ENCODE data around the gene GARIN3. TPM values are rescaled to one million over a fixed set of nuclear protein-coding genes. Genes with fewer than 3 reads are reported as not detected.

GARIN3 gene
- total RNA-seq, 1 donor from 2014 or later = not detected

DNA sequence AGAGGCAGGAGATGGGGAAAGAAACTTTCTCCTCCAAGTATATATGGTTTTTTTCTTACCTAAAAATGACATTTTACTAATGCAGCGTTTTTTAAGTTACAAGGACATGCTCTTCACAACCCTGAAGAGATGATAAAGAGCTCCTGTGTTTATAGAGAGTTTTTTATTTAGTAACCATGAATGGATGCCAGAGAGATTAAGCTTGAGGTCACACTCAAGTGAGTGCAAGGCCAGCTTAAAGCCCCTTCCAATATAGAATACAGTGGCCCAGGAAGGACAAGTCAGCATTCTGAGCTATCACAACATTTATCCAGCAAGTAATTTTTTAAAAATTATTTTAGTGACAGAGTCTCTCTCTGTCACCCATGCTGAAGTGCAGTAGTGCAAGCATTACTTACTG is 50.6 kb downstream of the GARIN3 start:
- H3K27me3 ChIP-seq = no peaks in the 10 kb centered on the region
- no peaks in the 10 kb centered on the region for H3K9me3 ChIP-seq
- TF ChIP-seq, protein P1, sequence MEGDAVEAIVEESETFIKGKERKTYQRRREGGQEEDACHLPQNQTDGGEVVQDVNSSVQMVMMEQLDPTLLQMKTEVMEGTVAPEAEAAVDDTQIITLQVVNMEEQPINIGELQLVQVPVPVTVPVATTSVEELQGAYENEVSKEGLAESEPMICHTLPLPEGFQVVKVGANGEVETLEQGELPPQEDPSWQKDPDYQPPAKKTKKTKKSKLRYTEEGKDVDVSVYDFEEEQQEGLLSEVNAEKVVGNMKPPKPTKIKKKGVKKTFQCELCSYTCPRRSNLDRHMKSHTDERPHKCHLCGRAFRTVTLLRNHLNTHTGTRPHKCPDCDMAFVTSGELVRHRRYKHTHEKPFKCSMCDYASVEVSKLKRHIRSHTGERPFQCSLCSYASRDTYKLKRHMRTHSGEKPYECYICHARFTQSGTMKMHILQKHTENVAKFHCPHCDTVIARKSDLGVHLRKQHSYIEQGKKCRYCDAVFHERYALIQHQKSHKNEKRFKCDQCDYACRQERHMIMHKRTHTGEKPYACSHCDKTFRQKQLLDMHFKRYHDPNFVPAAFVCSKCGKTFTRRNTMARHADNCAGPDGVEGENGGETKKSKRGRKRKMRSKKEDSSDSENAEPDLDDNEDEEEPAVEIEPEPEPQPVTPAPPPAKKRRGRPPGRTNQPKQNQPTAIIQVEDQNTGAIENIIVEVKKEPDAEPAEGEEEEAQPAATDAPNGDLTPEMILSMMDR (IDR thresholded peaks at IDR 0.05) = no peak
- DNase-seq (no peak), ATAC-seq (no peak)
- no peaks in the 10 kb centered on the region for H3K36me3 ChIP-seq
- no peak overlapping the region for H3K27ac ChIP-seq
- H3K4me3 ChIP-seq = no peak overlapping the region
- no peaks in the 10 kb centered on the region for H3K4me1 ChIP-seq
- intact Hi-C loops (cut with DNase I) = no loop called here

DNA sequence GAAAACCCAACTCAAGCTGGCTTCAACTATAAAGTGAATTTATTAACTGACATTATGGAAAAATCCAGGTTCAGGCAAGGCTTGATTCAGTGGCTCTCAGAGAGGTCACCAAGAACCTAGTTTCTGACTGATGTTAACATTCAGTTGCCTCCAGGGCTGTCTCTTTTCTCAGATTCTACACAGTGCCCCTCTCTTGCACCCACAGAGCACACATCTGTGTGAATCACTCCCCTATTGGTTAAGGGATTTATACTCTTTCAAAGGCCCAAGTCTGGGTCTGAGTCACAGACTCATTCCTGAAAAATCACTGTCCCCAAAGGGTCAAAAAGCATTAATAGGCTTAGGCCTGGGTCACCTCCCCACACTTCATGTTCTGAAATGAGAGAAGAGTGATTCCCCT is 51.1 kb downstream of the GARIN3 start:
- intact Hi-C loops (cut with DNase I) = no loop called here
- TF ChIP-seq, protein P1 (IDR thresholded peaks at IDR 0.05) = no peak
- no peak for DNase-seq

DNA sequence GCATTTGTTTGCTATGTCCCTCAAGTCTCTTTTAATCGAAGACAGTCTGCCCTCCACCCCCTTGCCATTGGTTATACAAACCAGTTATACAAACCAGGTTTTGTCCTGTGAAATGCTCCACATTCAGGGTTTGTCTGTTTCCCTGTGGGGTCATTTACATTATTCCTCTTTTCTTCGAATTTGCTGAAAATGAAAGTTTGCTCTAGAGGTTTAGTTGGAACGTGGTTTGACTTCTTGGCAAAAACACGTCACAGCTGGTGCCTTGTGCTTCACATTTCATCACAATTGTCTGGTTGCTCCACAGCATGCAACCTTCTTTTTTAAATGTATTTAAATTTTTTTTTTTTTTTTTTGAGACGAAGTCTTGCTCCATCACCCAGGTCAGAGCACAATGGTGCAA is 53.1 kb downstream of the GARIN3 start:
- H3K9me3 ChIP-seq = no peaks in the 10 kb centered on the region
- no peaks in the 10 kb centered on the region for H3K36me3 ChIP-seq
- H3K27me3 ChIP-seq = no peaks in the 10 kb centered on the region
- TF ChIP-seq, protein P1 (IDR thresholded peaks at IDR 0.05) = no peak
- peak overlapping the region; percentile 51 for H3K27ac ChIP-seq
- ATAC-seq = no peak
- intact Hi-C loops (cut with DNase I) = no loop called here
- H3K4me1 ChIP-seq = no peaks in the 10 kb centered on the region
- DNase-seq = no peak
- H3K4me3 ChIP-seq = no peak overlapping the region

More for the DNA sequence above, 51.1 kb downstream of the GARIN3 start:
- ATAC-seq = no peak
- Histone ChIP-seq H3K27me3 (no peaks in the 10 kb centered on the region), H3K4me1 (no peaks in the 10 kb centered on the region), H3K27ac (no peak overlapping the region), H3K4me3 (no peak overlapping the region), H3K36me3 (no peaks in the 10 kb centered on the region), H3K9me3 (no peaks in the 10 kb centered on the region)

Other genes starting within 250 kb of the GARIN3 start
- gene TIMD4, start 203.0 kb downstream of the GARIN3 start, total RNA-seq = not detected
- gene HAVCR1, start 107.1 kb downstream of the GARIN3 start, total RNA-seq = not detected
- 30.7 TPM for gene HAVCR2, start 57.2 kb downstream of the GARIN3 start, total RNA-seq
- 10.4 TPM for gene MED7, start 23.4 kb downstream of the GARIN3 start, total RNA-seq
- gene ITK, start 14.6 kb upstream of the GARIN3 start, total RNA-seq = 8.1 TPM
- gene CYFIP2, start 99.9 kb upstream of the GARIN3 start, total RNA-seq = 37.1 TPM

Measured in upper lobe of right lung (tissue), 1 donor.